Measurements from ENCODE around the gene MRAP.
A peak's percentile ranks its signal among the peaks of the same experiment; 100 is the strongest.

DNA sequence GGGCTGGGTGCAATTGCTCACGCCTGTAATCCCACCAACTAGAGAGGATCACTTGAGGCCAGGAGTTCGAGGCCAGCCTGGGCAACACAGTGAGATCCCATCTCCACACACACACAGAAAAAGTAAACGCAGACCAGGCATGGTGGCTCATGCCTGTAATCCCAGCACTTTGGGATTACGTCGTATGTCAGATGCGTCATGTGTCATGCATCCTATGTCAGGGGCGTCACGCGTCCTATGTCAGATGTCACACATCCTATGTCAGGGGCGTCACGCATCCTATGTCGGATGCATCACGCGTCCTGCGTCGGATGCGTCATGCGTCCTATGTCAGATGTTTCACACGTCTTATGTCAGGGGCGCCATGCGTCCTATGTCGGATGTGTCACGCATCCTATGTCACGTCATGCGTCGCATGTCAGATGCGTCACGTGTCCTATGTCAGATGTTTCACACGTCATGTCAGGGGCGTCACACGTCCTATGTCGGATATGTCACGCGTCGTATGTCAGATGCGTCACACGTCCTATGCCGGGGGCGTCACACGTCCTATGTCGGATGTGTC lies 1.5 kb downstream of the MRAP start:
- TF ChIP-seq, protein P1, sequence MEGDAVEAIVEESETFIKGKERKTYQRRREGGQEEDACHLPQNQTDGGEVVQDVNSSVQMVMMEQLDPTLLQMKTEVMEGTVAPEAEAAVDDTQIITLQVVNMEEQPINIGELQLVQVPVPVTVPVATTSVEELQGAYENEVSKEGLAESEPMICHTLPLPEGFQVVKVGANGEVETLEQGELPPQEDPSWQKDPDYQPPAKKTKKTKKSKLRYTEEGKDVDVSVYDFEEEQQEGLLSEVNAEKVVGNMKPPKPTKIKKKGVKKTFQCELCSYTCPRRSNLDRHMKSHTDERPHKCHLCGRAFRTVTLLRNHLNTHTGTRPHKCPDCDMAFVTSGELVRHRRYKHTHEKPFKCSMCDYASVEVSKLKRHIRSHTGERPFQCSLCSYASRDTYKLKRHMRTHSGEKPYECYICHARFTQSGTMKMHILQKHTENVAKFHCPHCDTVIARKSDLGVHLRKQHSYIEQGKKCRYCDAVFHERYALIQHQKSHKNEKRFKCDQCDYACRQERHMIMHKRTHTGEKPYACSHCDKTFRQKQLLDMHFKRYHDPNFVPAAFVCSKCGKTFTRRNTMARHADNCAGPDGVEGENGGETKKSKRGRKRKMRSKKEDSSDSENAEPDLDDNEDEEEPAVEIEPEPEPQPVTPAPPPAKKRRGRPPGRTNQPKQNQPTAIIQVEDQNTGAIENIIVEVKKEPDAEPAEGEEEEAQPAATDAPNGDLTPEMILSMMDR (tag by site-specific recombination; IDR thresholded peaks at IDR 0.05), result no peak
- no peak for TF ChIP-seq RBAK (tag by site-specific recombination; IDR thresholded peaks at IDR 0.05)
- TF ChIP-seq ZNF274 (IDR thresholded peaks at IDR 0.05; ENCODE audit: low read length), result no peak
- no peak for TF ChIP-seq ZNF274 (tag by site-specific recombination; IDR thresholded peaks at IDR 0.05; ENCODE audit: borderline replicate concordance)
- no peak for TF ChIP-seq YY2 (tag by site-specific recombination; IDR thresholded peaks at IDR 0.05)
- TF ChIP-seq ZNF335 (tag by site-specific recombination; conservative IDR thresholded peaks at IDR 0.05), result no peak
- peak; percentile 77; the same call in 1 of the 2 replicates for TF ChIP-seq ZNF121 (tag by site-specific recombination; IDR thresholded peaks at IDR 0.05)
- no peak for TF ChIP-seq ZBTB20 (tag by site-specific recombination; IDR thresholded peaks at IDR 0.05)

Data from HEK293 (cell line).